ENCODE results near the gene CDK9. TPM values are rescaled to one million over a fixed set of nuclear protein-coding genes. Genes with fewer than 3 reads are reported as not detected.
"Not testable (repeated sequence)": the region's sequence is repeated elsewhere in the genome, so short reads cannot be mapped to it uniquely, and the experiment has no call there.

The CDK9 gene
- total RNA-seq, 1 experiment from 2014 or later = 37.3 TPM

- no peak overlapping the region for H3K9ac ChIP-seq (ENCODE audit: low read length)
- no peak for ATAC-seq
- H3K4me2 ChIP-seq (ENCODE audit: low read length) = no peak overlapping the region
- H3K27ac ChIP-seq (ENCODE audit: low read length) = no peak overlapping the region
- no peaks in the 10 kb centered on the region for H3K79me2 ChIP-seq (ENCODE audit: low read length)
- H4K20me1 ChIP-seq (ENCODE audit: low read length) = no peaks in the 10 kb centered on the region
- intact Hi-C loops (cut with micrococcal nuclease) = no loop called here
- H3K36me3 ChIP-seq (ENCODE audit: low read depth, low read length) = no peaks in the 10 kb centered on the region
- H2AFZ ChIP-seq (ENCODE audit: low read length) = no peak overlapping the region
- ChIA-PET POLR2A (ENCODE audit: unreplicated experiment) (no interaction called here), CTCF (no interaction called here)
- TF ChIP-seq EZH2phosphoT487 (IDR thresholded peaks at IDR 0.05; ENCODE audit: borderline replicate concordance, low read length) = no peak
- TF ChIP-seq EZH2 (IDR thresholded peaks at IDR 0.05; ENCODE audit: low read length, unreplicated experiment) = no peak
- TF ChIP-seq CTCF (conservative IDR thresholded peaks at IDR 0.05; ENCODE audit: low read depth, low read length) = no peak
- no peak for DNase-seq
- no peaks in the 10 kb centered on the region for H3K9me3 ChIP-seq (ENCODE audit: low read length)
- H3K4me3 ChIP-seq (ENCODE audit: low read length) = no peak overlapping the region
- H3K9me2 ChIP-seq (replicated peaks; ENCODE audit: low read length) = no peaks in the 10 kb centered on the region
- no TSS peak for BruUV-seq (replicated peaks)
- peaks cover 9% of the 10 kb centered on the region for H3K4me1 ChIP-seq (ENCODE audit: insufficient read depth, low read length)
- H3K27me3 ChIP-seq (ENCODE audit: low read length) = no peaks in the 10 kb centered on the region
- H3F3A ChIP-seq (ENCODE audit: low read length, unreplicated experiment) = no peaks in the 10 kb centered on the region
These were observed 47.7 kb downstream of the CDK9 start for GRCh38 chr9:127833555-127833954.

- Histone ChIP-seq H2AFZ (ENCODE audit: low read length) (no peak overlapping the region), H3K79me2 (ENCODE audit: low read length) (no peaks in the 10 kb centered on the region), H3K27me3 (ENCODE audit: low read length) (no peaks in the 10 kb centered on the region), H3K4me1 (ENCODE audit: insufficient read depth, low read length) (peaks cover 16% of the 10 kb centered on the region), H3K36me3 (ENCODE audit: low read depth, low read length) (no peaks in the 10 kb centered on the region), H3K4me2 (ENCODE audit: low read length) (no peak overlapping the region), H3K9me2 (replicated peaks; ENCODE audit: low read length) (no peaks in the 10 kb centered on the region), H3K9ac (ENCODE audit: low read length) (no peak overlapping the region), H4K20me1 (ENCODE audit: low read length) (no peaks in the 10 kb centered on the region), H3K27ac (ENCODE audit: low read length) (no peak overlapping the region), H3F3A (ENCODE audit: low read length, unreplicated experiment) (no peaks in the 10 kb centered on the region), H3K4me3 (ENCODE audit: low read length) (no peak overlapping the region), H3K9me3 (ENCODE audit: low read length) (no peaks in the 10 kb centered on the region)
- TF ChIP-seq EZH2phosphoT487 (IDR thresholded peaks at IDR 0.05; ENCODE audit: borderline replicate concordance, low read length) (no peak), CTCF (conservative IDR thresholded peaks at IDR 0.05; ENCODE audit: low read depth, low read length) (no peak), EZH2 (IDR thresholded peaks at IDR 0.05; ENCODE audit: low read length, unreplicated experiment) (no peak)
- DNase-seq (no peak), ATAC-seq (no peak)
- no TSS peak for BruUV-seq (replicated peaks)
- POLR2A ChIA-PET (ENCODE audit: unreplicated experiment) = no interaction called here
- CTCF ChIA-PET = no interaction called here
- intact Hi-C loops (cut with micrococcal nuclease) = no loop called here
These were observed 50.2 kb downstream of the CDK9 start for GRCh38 chr9:127835991-127836516.

GRCh38 chr9:127836561-127836960, 50.7 kb downstream of the CDK9 start:
- peaks cover 16% of the 10 kb centered on the region for H3K4me1 ChIP-seq (ENCODE audit: insufficient read depth, low read length)
- H3K79me2 ChIP-seq (ENCODE audit: low read length); intact Hi-C loops (cut with micrococcal nuclease); POLR2A ChIA-PET (ENCODE audit: unreplicated experiment); H3K9me2 ChIP-seq (replicated peaks; ENCODE audit: low read length); H3K9me3 ChIP-seq (ENCODE audit: low read length); H3K4me2 ChIP-seq (ENCODE audit: low read length); H3F3A ChIP-seq (ENCODE audit: low read length, unreplicated experiment); BruUV-seq (replicated peaks); DNase-seq; H2AFZ ChIP-seq (ENCODE audit: low read length); ATAC-seq; H3K36me3 ChIP-seq (ENCODE audit: low read depth, low read length); H3K4me3 ChIP-seq (ENCODE audit: low read length); H3K27ac ChIP-seq (ENCODE audit: low read length); H3K27me3 ChIP-seq (ENCODE audit: low read length); H4K20me1 ChIP-seq (ENCODE audit: low read length); CTCF ChIA-PET; H3K9ac ChIP-seq (ENCODE audit: low read length): not testable (repeated sequence)

Data from PC-3 (cell line).